GM21528 (cell line): ENCODE data around the gene PGLYRP3.
"Not testable (repeated sequence)": the region's sequence is repeated elsewhere in the genome, so short reads cannot be mapped to it uniquely, and the experiment has no call there.

Experiments
- ATAC-seq: cut with Tn5 transposase; IDR thresholded peaks from one replicate; pipeline ENCODE4 v1.9.1; 2021; ENCODE audit warnings: mild to moderate bottlenecking, moderate library complexity; ENCODE audit not compliant: unreplicated experiment, low FRiP score

Gene PGLYRP3

GRCh38 chr1:153322568-153322967, 9.8 kb upstream of the PGLYRP3 start:
- no peak for ATAC-seq

- not testable (repeated sequence) for ATAC-seq
Observed at GRCh38 chr1:153318145-153318544, 5.4 kb upstream of the PGLYRP3 start.

GRCh38 chr1:153316013-153316412, 3.3 kb upstream of the PGLYRP3 start:
- ATAC-seq = not testable (repeated sequence)

GRCh38 chr1:153314388-153314787, 1.6 kb upstream of the PGLYRP3 start:
- not testable (repeated sequence) for ATAC-seq

- no peak for ATAC-seq
Observed at GRCh38 chr1:153313288-153313687, 536 bp upstream of the PGLYRP3 start.

GRCh38 chr1:153310526-153310925, 2.2 kb downstream of the PGLYRP3 start:
- no peak for ATAC-seq

GRCh38 chr1:153309441-153309840, 3.3 kb downstream of the PGLYRP3 start:
- no peak for ATAC-seq

- ATAC-seq = no peak
Observed at GRCh38 chr1:153308540-153308939, 4.2 kb downstream of the PGLYRP3 start.

- no peak for ATAC-seq
Observed at GRCh38 chr1:153307221-153307600, 5.5 kb downstream of the PGLYRP3 start.

- ATAC-seq = no peak
Observed at GRCh38 chr1:153306303-153307220, 6.2 kb downstream of the PGLYRP3 start.

GRCh38 chr1:153305682-153306081, 7.1 kb downstream of the PGLYRP3 start:
- ATAC-seq = no peak

GRCh38 chr1:153302308-153302707, 10.4 kb downstream of the PGLYRP3 start:
- no peak for ATAC-seq

GRCh38 chr1:153293851-153294250, 18.9 kb downstream of the PGLYRP3 start:
- ATAC-seq = no peak

GRCh38 chr1:153293480-153293775, 19.3 kb downstream of the PGLYRP3 start:
- no peak for ATAC-seq

GRCh38 chr1:153292740-153293479, 19.8 kb downstream of the PGLYRP3 start:
- ATAC-seq = no peak

GRCh38 chr1:153292185-153292584, 20.6 kb downstream of the PGLYRP3 start:
- ATAC-seq = no peak

GRCh38 chr1:153291514-153291913, 21.2 kb downstream of the PGLYRP3 start:
- no peak for ATAC-seq

GRCh38 chr1:153288634-153289275, 24.0 kb downstream of the PGLYRP3 start:
- no peak for ATAC-seq

- peak; percentile 75 for ATAC-seq
Observed at GRCh38 chr1:153277852-153278251, 34.9 kb downstream of the PGLYRP3 start.

- no peak for ATAC-seq
Observed at GRCh38 chr1:153272186-153272585, 40.6 kb downstream of the PGLYRP3 start.

- ATAC-seq = no peak
Observed at GRCh38 chr1:153271711-153272110, 41.0 kb downstream of the PGLYRP3 start.
